Naive thymus-derived CD4-positive, alpha-beta T cell (primary cell): ENCODE results near the gene ELAC2. TPM values are rescaled to one million over a fixed set of nuclear protein-coding genes. Genes with fewer than 3 reads are reported as not detected.

Source experiments
- ATAC-seq: fragments of 150-1000 bp; cut with Tn5 transposase; 2 replicates; pipeline ENCODE4 v1.10.0; 2021; ENCODE audit warnings: mild to moderate bottlenecking, moderate library complexity
- CTCF ChIA-PET: fragments of 350-600 bp; sonication (Branson Sonifier 250); formaldehyde crosslinking; loops from one replicate; lab custom pipeline; 2021; ENCODE audit warnings: antibody characterized with exemption; lab: Charles Lee
- POLR2A ChIA-PET: fragments of 350-600 bp; sonication (Branson Sonifier 250); formaldehyde crosslinking; loops from one replicate; lab custom pipeline; 2021; ENCODE audit warnings: antibody characterized with exemption, inconsistent platforms; lab: Charles Lee
- DNase-seq, 9 donors: peaks; one replicate each; pipeline versions ENCODE4 v3.0.0 to v3.0.0-alpha.2; 2020 to 2022; ENCODE audit warnings: mixed read lengths in 1 of 9
- H3K27ac ChIP-seq: one replicate; pipeline ENCODE4 v1.7.0; 2013; ENCODE audit warnings: mild to moderate bottlenecking, low read depth, low read length, moderate library complexity
- H3K27me3 ChIP-seq, 2 donors: one replicate each; pipeline ENCODE4 v1.7.0; 2013; ENCODE audit warnings: low read length in 2 of 2, mild to moderate bottlenecking in 2 of 2, moderate library complexity in 2 of 2; ENCODE audit not compliant: control insufficient read depth in 2 of 2, insufficient read depth in 2 of 2
- H3K36me3 ChIP-seq, 3 experiments: 1 replicate in 2 of 3; 2 replicates in 1 of 3; pipeline ENCODE4 v1.7.0; 2013; ENCODE audit warnings: low read length in 3 of 3, mild to moderate bottlenecking in 3 of 3, moderate library complexity in 1 of 3; ENCODE audit not compliant: insufficient read depth in 3 of 3, control insufficient read depth in 2 of 3
- H3K4me1 ChIP-seq, 2 donors: one replicate each; pipeline ENCODE4 v1.7.0; 2013; ENCODE audit warnings: low read length in 2 of 2, mild to moderate bottlenecking in 2 of 2, moderate library complexity in 1 of 2; ENCODE audit not compliant: control insufficient read depth in 2 of 2, insufficient read depth in 2 of 2
- H3K4me3 ChIP-seq: 2 replicates; pipeline ENCODE4 v1.7.0; 2013; ENCODE audit warnings: mild to moderate bottlenecking, low read length
- H3K9me3 ChIP-seq, 3 experiments: 1 replicate in 2 of 3; 2 replicates in 1 of 3; pipeline ENCODE4 v1.7.0; 2013; ENCODE audit warnings: low read length in 3 of 3; ENCODE audit not compliant: control insufficient read depth in 2 of 3
- H3K27ac Mint-ChIP-seq, 9 donors: one replicate each; pipeline ENCODE4 v1.8.0; 2020 to 2022; ENCODE audit warnings: mixed read lengths in 9 of 9, mild to moderate bottlenecking in 8 of 9, moderate library complexity in 5 of 9, inconsistent platforms in 2 of 9
- H3K27me3 Mint-ChIP-seq, 5 donors: one replicate each; pipeline ENCODE4 v1.8.0; 2021 to 2022; ENCODE audit warnings: mixed read lengths in 5 of 5, mild to moderate bottlenecking in 1 of 5
- H3K36me3 Mint-ChIP-seq, 5 donors: one replicate each; pipeline ENCODE4 v1.8.0; 2020 to 2022; ENCODE audit warnings: mixed read lengths in 5 of 5, mild to moderate bottlenecking in 3 of 5, inconsistent platforms in 1 of 5
- H3K4me1 Mint-ChIP-seq, 7 donors: one replicate each; pipeline ENCODE4 v1.8.0; 2020 to 2022; ENCODE audit warnings: mixed read lengths in 7 of 7, mild to moderate bottlenecking in 3 of 7, inconsistent platforms in 1 of 7
- H3K4me3 Mint-ChIP-seq, 10 donors: one replicate each; pipeline ENCODE4 v1.8.0; 2020 to 2022; ENCODE audit warnings: mild to moderate bottlenecking in 10 of 10, mixed read lengths in 10 of 10, moderate library complexity in 6 of 10, inconsistent platforms in 2 of 10
- H3K9me3 Mint-ChIP-seq, 11 donors: one replicate each; pipeline ENCODE4 v1.8.0; 2020 to 2022; ENCODE audit warnings: mixed read lengths in 11 of 11, mild to moderate bottlenecking in 4 of 11, inconsistent platforms in 1 of 11, moderate library complexity in 1 of 11
- intact Hi-C, 2 donors: fragments of 100-400 bp; cut with micrococcal nuclease; formaldehyde crosslinking; loops; one replicate each; pipeline ENCODE4 v1.15.1; 2023
- polyA plus RNA-seq, 2 donors: library from polyadenylated mRNA; unstranded; fragments of 300-500 nt; fragmentation: Illumina TruSeq; gene quantifications; one replicate each; pipeline ENCODE4 v1.2.3, GENCODE V29; 2021
- total RNA-seq, 6 experiments: library from RNA in 5 of 6; stranded (reverse) in 5 of 6; gene quantifications; 1 replicate in 5 of 6; 2 replicates in 1 of 6; pipeline ENCODE4 v1.2.3 and lab custom pipeline; 2021 to 2026

ELAC2 gene
- total and polyA plus RNA-seq, 7 experiments from 2014 or later, result 43.4 to 79.3 (median 75.3) TPM

DNA sequence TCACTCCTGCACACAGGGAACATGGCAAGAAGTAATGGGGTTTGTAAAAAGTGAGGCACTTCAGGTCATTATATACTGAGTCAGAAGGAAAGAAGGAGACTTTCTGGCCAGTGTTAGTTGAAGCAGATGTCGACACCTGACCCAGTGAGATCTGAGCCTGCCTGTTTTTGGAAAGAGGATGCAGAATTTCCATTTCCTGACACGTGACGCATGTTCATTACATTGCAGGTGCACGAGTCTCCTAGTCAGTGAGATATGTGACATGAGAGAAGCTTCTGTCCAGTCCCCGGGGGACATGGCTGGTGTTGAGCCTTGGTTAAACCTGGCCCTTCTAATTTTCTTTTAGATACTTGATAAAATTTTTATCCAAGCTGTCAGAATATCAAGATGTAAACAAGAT lies 62.3 kb downstream of the ELAC2 start:
- no peaks in the 10 kb centered on the region for H3K36me3 ChIP-seq
- intact Hi-C loops, result no loop called here
- H3K4me3 ChIP-seq, result no peak overlapping the region
- H3K4me1 ChIP-seq, result no peaks in the 10 kb centered on the region
- H3K4me1 Mint-ChIP-seq, result no peaks in the 10 kb centered on the region
- H3K27me3 Mint-ChIP-seq, result peaks cover 0 to 5% (median 0%) of the 10 kb centered on the region in 5 donors
- ChIA-PET CTCF (no interaction called here), POLR2A (no interaction called here)
- no peak overlapping the region for H3K27ac Mint-ChIP-seq
- no peak overlapping the region for H3K27ac ChIP-seq
- DNase-seq, result no peak
- peaks cover 0 to 24% (median 4%) of the 10 kb centered on the region in 11 donors for H3K9me3 Mint-ChIP-seq
- no peaks in the 10 kb centered on the region for H3K27me3 ChIP-seq
- peaks cover 0 to 4% (median 0%) of the 10 kb centered on the region in 5 donors for H3K36me3 Mint-ChIP-seq
- no peaks in the 10 kb centered on the region for H3K9me3 ChIP-seq
- no peak overlapping the region for H3K4me3 Mint-ChIP-seq
- ATAC-seq, result no peak

DNA sequence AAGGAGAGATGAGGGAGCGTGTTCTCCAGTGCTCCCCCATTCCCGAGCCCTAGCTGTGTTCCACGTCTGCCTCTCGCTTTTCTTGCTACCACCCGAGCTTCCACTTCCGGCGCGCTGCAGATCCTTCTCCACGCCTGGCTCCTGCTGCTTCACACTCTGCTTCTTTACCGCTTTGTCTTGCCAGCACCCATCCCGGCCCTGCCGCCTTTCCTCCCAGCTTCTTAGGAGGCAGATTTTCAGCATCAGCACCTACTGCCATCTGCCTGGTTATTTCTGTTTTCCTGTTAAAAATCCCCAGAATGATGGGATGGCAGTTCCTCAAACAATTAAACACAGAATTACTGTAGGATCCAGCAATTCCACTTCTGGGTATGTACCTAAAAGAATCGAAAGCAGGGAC lies 64.7 kb downstream of the ELAC2 start:
- H3K9me3 Mint-ChIP-seq, result peaks cover 0 to 20% (median 4%) of the 10 kb centered on the region in 11 donors
- ATAC-seq (no peak), DNase-seq (no peak)
- peaks cover 0 to 4% (median 0%) of the 10 kb centered on the region in 5 donors for H3K36me3 Mint-ChIP-seq
- POLR2A ChIA-PET, result no interaction called here
- H3K27ac Mint-ChIP-seq, result no peak overlapping the region
- Histone ChIP-seq H3K27ac (no peak overlapping the region), H3K4me3 (no peak overlapping the region), H3K9me3 (no peaks in the 10 kb centered on the region), H3K4me1 (no peaks in the 10 kb centered on the region), H3K27me3 (no peaks in the 10 kb centered on the region), H3K36me3 (no peaks in the 10 kb centered on the region)
- intact Hi-C loops, result no loop called here
- CTCF ChIA-PET, result no interaction called here
- H3K4me1 Mint-ChIP-seq, result no peaks in the 10 kb centered on the region
- H3K4me3 Mint-ChIP-seq, result no peak overlapping the region
- H3K27me3 Mint-ChIP-seq, result peaks cover 0 to 7% (median 0%) of the 10 kb centered on the region in 5 donors

DNA sequence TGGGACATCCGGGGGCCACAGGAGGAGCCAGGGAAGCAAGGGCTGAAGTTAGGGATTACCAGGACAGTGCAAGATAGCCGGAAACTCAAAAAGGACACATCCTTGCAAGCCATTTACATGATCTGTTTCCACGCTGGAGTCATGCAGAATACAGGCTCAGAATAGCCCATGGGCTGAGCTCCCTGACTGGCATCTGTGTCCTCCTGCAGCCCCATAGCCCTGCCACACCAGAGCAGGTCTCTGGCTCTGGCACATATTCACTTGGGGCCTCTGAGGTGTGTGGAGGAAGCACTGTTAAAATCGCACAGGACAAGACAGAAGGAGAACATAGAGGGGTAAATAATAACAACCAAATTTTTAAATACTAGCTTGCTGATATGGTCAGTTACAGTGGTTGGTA lies 65.8 kb downstream of the ELAC2 start:
- H3K36me3 ChIP-seq, result no peaks in the 10 kb centered on the region

DNA sequence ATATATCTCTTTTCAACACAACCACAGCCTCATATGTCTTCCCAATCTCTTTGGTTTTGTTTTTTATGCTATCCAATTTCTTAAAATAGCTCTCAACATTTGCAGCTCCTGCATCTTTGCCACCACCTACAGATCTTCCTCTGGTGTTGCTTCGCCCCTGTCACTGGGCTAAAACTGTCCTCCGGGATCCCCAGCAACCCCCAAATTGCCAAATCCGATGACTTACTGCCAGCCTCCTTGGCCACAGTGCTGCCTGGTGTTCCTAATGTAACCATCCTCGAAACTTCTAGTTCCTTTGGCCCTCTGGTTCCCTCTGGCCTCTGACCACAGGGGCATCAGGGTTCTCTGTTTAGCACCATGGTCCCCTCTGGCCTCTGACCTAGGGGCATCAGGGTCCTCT lies 70.8 kb downstream of the ELAC2 start:
- no peaks in the 10 kb centered on the region for H3K4me1 Mint-ChIP-seq
- peaks cover 0 to 14% (median 8%) of the 10 kb centered on the region in 5 donors for H3K27me3 Mint-ChIP-seq
- POLR2A ChIA-PET, result no interaction called here

More for the DNA sequence above, 65.8 kb downstream of the ELAC2 start:
- Histone ChIP-seq H3K4me3 (no peak overlapping the region), H3K4me1 (no peaks in the 10 kb centered on the region), H3K9me3 (no peaks in the 10 kb centered on the region), H3K27me3 (no peaks in the 10 kb centered on the region), H3K27ac (no peak overlapping the region)
- POLR2A ChIA-PET, result interaction anchor here (0.6 kb wide), 1 partner anchor 12 kb away, joined by 3 read pairs; no protein-coding TSS in a partner anchor
- Mint-ChIP-seq H3K4me1 (no peaks in the 10 kb centered on the region), H3K9me3 (peaks cover 0 to 14% (median 3%) of the 10 kb centered on the region in 11 donors), H3K36me3 (no peaks in the 10 kb centered on the region), H3K4me3 (no peak overlapping the region), H3K27me3 (peaks cover 0 to 7% (median 5%) of the 10 kb centered on the region in 5 donors), H3K27ac (no peak overlapping the region)
- DNase-seq, result no peak
- CTCF ChIA-PET, result no interaction called here
- ATAC-seq, result no peak
- intact Hi-C loops, result no loop called here

More for the DNA sequence above, 70.8 kb downstream of the ELAC2 start:
- Histone ChIP-seq H3K27me3 (no peaks in the 10 kb centered on the region), H3K27ac (no peak overlapping the region), H3K36me3 (no peaks in the 10 kb centered on the region), H3K9me3 (no peaks in the 10 kb centered on the region), H3K4me3 (no peak overlapping the region), H3K4me1 (no peaks in the 10 kb centered on the region)
- DNase-seq (no peak), ATAC-seq (no peak)
- CTCF ChIA-PET, result no interaction called here
- intact Hi-C loops, result no loop called here
- Mint-ChIP-seq H3K4me3 (no peak overlapping the region), H3K27ac (no peak overlapping the region), H3K9me3 (peaks cover 0 to 3% (median 0%) of the 10 kb centered on the region in 11 donors), H3K36me3 (no peaks in the 10 kb centered on the region)

Other genes starting within 250 kb of the ELAC2 start
- not detected for gene ARHGAP44, start 228.5 kb downstream of the ELAC2 start, total RNA-seq
- under 1 TPM; 0.09 TPM for gene ARHGAP44, start 228.5 kb downstream of the ELAC2 start, polyA plus RNA-seq